ENCODE measurements around the gene ZNF787. TPM values are rescaled to one million over a fixed set of nuclear protein-coding genes. Genes with fewer than 3 reads are reported as not detected.

Gene ZNF787
- total and polyA plus RNA-seq, 9 donors: 3.0 to 36.8 (median 25.8) TPM

- no peaks in the 10 kb centered on the region for H3K9me3 ChIP-seq
- no peak for DNase-seq
- H3K27ac ChIP-seq: no peak overlapping the region
- no peaks in the 10 kb centered on the region for H3K36me3 ChIP-seq
- 84 to 92% (median 89%) methylated on average over 18 of the region's 18 CpGs for WGBS, 3 donors
- intact Hi-C loops (cut with DNase I): no loop called here
- H3K4me3 ChIP-seq: no peak overlapping the region
- TF ChIP-seq POLR2A (IDR thresholded peaks at IDR 0.05): no peak
- no peak for TF ChIP-seq CTCF (IDR thresholded peaks at IDR 0.05)
- no peak for TF ChIP-seq EP300 (IDR thresholded peaks at IDR 0.05)
- H3K4me1 ChIP-seq (ENCODE audit: insufficient read depth): no peaks in the 10 kb centered on the region
- no peaks in the 10 kb centered on the region for H3K27me3 ChIP-seq
These were observed 67.5 kb downstream of the ZNF787 start for GRCh38 chr19:56053596-56053995.

Small RNA genes lying within 50 kb of the gene (small RNA-seq; reads per million reads assigned to genes)
- gene AC024580.2: not detected
- gene RF00019: not detected

Other genes with a start within 250 kb of the ZNF787 start
- gene NLRP13, start 189.0 kb downstream of the ZNF787 start, total RNA-seq: not detected
- gene NLRP13, start 189.0 kb downstream of the ZNF787 start, polyA plus RNA-seq: under 1 TPM; 0.27 to 0.65 TPM
- gene NLRP8, start 173.5 kb downstream of the ZNF787 start, total RNA-seq: not detected
- under 1 TPM in 1 of 2 donors, not detected in 1; 0.02 TPM for gene NLRP8, start 173.5 kb downstream of the ZNF787 start, polyA plus RNA-seq
- gene NLRP5, start 134.5 kb downstream of the ZNF787 start, total RNA-seq: under 1 TPM in 1 of 7 donors, not detected in 6; 0.52 TPM
- gene NLRP5, start 134.5 kb downstream of the ZNF787 start, polyA plus RNA-seq: 1 to 10 TPM in 1 of 2 donors, under 1 TPM in 1; 0.17 to 2.7 TPM
- 10 to 100 TPM; 27.4 to 48.2 (median 38.2) TPM for gene ZNF444, start 20.0 kb upstream of the ZNF787 start, total RNA-seq
- 10 to 100 TPM in 1 of 2 donors, 1 to 10 TPM in 1; 7.3 to 25.5 TPM for gene ZNF444, start 20.0 kb upstream of the ZNF787 start, polyA plus RNA-seq
- gene GALP, start 54.7 kb upstream of the ZNF787 start, total RNA-seq: not detected
- gene GALP, start 54.7 kb upstream of the ZNF787 start, polyA plus RNA-seq: not detected
- under 1 TPM in 1 of 7 donors, not detected in 6; 0.22 TPM for gene ZSCAN5B, start 76.5 kb upstream of the ZNF787 start, total RNA-seq
- gene ZSCAN5B, start 76.5 kb upstream of the ZNF787 start, polyA plus RNA-seq: not detected
- not detected for gene ZSCAN5C, start 81.0 kb upstream of the ZNF787 start, total RNA-seq
- gene ZSCAN5C, start 81.0 kb upstream of the ZNF787 start, polyA plus RNA-seq: not detected
- gene EDDM13, start 151.5 kb upstream of the ZNF787 start, total RNA-seq: not detected
- gene EDDM13, start 151.5 kb upstream of the ZNF787 start, polyA plus RNA-seq: under 1 TPM in 1 of 2 donors, not detected in 1; 0.28 TPM
- 10 to 100 TPM in 5 of 7 donors, 1 to 10 TPM in 2; 7.4 to 25.7 (median 13.9) TPM for gene ZSCAN5A, start 193.5 kb upstream of the ZNF787 start, total RNA-seq
- 1 to 10 TPM; 4.6 to 8.9 TPM for gene ZSCAN5A, start 193.5 kb upstream of the ZNF787 start, polyA plus RNA-seq

Data from ovary (tissue), 9 donors.